ENCODE results near the gene PRR16.

PRR16 gene

DNA sequence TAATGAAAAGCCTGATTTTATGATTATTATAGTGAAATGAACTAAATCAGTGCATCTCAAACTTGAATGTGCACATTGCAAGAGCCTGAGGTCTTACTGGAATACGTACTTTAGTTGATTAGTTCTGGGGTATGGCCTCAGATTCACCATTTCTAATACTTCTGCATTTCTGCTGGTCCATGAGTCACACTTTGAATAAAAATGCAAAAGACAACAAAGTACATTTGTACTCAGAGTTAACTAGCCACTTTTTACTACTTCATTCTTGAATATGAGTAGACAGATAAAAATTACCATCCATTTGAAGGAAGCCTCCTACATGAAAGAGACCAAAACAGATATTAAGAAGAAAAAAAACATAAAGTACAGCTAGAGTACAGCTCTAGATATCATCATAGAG, 27.1 kb upstream of the PRR16 start:
- TF ChIP-seq ZFX (IDR thresholded peaks at IDR 0.05; ENCODE audit: borderline replicate concordance) = no peak
- TF ChIP-seq, protein P1, sequence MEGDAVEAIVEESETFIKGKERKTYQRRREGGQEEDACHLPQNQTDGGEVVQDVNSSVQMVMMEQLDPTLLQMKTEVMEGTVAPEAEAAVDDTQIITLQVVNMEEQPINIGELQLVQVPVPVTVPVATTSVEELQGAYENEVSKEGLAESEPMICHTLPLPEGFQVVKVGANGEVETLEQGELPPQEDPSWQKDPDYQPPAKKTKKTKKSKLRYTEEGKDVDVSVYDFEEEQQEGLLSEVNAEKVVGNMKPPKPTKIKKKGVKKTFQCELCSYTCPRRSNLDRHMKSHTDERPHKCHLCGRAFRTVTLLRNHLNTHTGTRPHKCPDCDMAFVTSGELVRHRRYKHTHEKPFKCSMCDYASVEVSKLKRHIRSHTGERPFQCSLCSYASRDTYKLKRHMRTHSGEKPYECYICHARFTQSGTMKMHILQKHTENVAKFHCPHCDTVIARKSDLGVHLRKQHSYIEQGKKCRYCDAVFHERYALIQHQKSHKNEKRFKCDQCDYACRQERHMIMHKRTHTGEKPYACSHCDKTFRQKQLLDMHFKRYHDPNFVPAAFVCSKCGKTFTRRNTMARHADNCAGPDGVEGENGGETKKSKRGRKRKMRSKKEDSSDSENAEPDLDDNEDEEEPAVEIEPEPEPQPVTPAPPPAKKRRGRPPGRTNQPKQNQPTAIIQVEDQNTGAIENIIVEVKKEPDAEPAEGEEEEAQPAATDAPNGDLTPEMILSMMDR (IDR thresholded peaks at IDR 0.05) = no peak
- H3K27ac ChIP-seq = no peak overlapping the region

- H3K27ac ChIP-seq = no peak overlapping the region
- TF ChIP-seq, protein P1 (IDR thresholded peaks at IDR 0.05) = no peak
- TF ChIP-seq ZFX (IDR thresholded peaks at IDR 0.05; ENCODE audit: borderline replicate concordance) = no peak
Measured at GRCh38 chr5:120442694-120443093, 21.4 kb upstream of the PRR16 start.

DNA sequence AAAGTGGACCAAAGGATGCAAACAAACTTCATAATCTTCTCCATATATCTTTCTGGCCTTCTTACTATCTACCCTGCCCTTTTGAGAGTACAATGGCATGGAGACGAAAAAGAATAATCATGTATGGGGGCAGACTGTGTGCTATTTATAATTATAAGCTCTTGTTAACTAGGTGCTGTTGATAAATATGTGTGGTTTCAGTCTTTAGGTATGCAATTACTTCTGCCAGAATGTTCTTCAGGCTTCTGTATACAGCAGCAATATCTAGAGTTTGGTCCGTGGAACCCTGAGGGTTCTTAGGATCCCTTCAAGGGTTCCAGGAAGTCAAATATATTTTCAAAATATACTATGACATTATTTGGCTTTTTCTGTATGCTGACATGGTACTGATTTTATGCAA, 20.5 kb upstream of the PRR16 start:
- TF ChIP-seq, protein P1 (IDR thresholded peaks at IDR 0.05) = no peak
- no peak for TF ChIP-seq ZFX (IDR thresholded peaks at IDR 0.05; ENCODE audit: borderline replicate concordance)
- no peak overlapping the region for H3K27ac ChIP-seq

- TF ChIP-seq, protein P1 (IDR thresholded peaks at IDR 0.05) = no peak
- no peak for TF ChIP-seq ZFX (IDR thresholded peaks at IDR 0.05; ENCODE audit: borderline replicate concordance)
- no peak overlapping the region for H3K27ac ChIP-seq
Measured at GRCh38 chr5:120446068-120446492, 18.0 kb upstream of the PRR16 start.

- H3K27ac ChIP-seq = no peak overlapping the region
Measured at GRCh38 chr5:120446901-120447300, 17.2 kb upstream of the PRR16 start.

GRCh38 chr5:120447706-120448239, 16.3 kb upstream of the PRR16 start:
- TF ChIP-seq, protein P1 (IDR thresholded peaks at IDR 0.05) = no peak
- TF ChIP-seq ZFX (IDR thresholded peaks at IDR 0.05; ENCODE audit: borderline replicate concordance) = no peak
- H3K27ac ChIP-seq = no peak overlapping the region

More at GRCh38 chr5:120446901-120447300, 17.2 kb upstream of the PRR16 start:
- TF ChIP-seq, protein P1 (IDR thresholded peaks at IDR 0.05) = no peak
- TF ChIP-seq ZFX (IDR thresholded peaks at IDR 0.05; ENCODE audit: borderline replicate concordance) = no peak

DNA sequence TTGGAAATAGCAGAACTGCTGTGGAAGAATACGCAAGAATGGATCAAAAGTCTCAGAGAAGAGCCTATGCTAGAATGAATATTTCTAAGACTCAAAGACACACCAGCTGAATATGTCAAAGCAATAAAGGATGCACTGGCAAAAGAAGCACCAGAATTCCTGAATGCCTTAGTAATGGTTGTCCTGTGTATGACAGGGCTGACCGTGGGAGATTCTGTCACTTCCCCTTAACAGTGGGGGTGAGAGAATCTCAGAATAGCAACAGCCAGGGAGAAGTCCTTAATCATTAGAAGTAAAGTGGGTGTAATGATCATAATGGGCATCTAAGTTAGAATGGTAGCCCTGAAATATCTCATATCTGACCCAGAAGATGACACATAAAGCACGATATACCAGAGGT, 14.6 kb upstream of the PRR16 start:
- H3K27ac ChIP-seq = no peak overlapping the region
- no peak for TF ChIP-seq ZFX (IDR thresholded peaks at IDR 0.05; ENCODE audit: borderline replicate concordance)
- TF ChIP-seq, protein P1 (IDR thresholded peaks at IDR 0.05) = no peak

Measured in 22Rv1 (cell line).